RWPE2 (cell line): ENCODE data around the gene ZBTB20.
A peak's percentile ranks its signal among the peaks of the same experiment; 100 is the strongest.

Experiments
- ATAC-seq: fragments of 200-7000 bp; cut with Tn5 transposase; 3 replicates; pipeline ENCODE4 v1.9.1; 2021; ENCODE audit warnings: low read depth
- DNase-seq: peaks from one replicate; pipeline ENCODE4 v3.0.0-alpha.2; 2020; ENCODE audit warnings: low spot score
- H3K27ac ChIP-seq: fragments of 450-650 bp; 2 replicates; pipeline ENCODE4 v1.5.1; 2017; ENCODE audit warnings: mild to moderate bottlenecking; ENCODE audit not compliant: poor library complexity, severe bottlenecking
- H3K27me3 ChIP-seq: fragments of 250-450 bp; sonication (Bioruptor Pico); 2 replicates; pipeline ENCODE4 v1.5.1; 2021; ENCODE audit warnings: mild to moderate bottlenecking, moderate library complexity; ENCODE audit not compliant: insufficient read depth, poor library complexity, severe bottlenecking
- H3K36me3 ChIP-seq: fragments of 250-450 bp; sonication (Bioruptor Pico); 2 replicates; pipeline ENCODE4 v1.5.1; 2020; ENCODE audit warnings: low read depth, mild to moderate bottlenecking, moderate library complexity
- H3K4me1 ChIP-seq: fragments of 250-450 bp; sonication (Bioruptor Pico); 2 replicates; pipeline ENCODE4 v1.5.1; 2021; ENCODE audit warnings: mild to moderate bottlenecking, moderate library complexity; ENCODE audit not compliant: insufficient read depth, poor library complexity, severe bottlenecking
- H3K4me3 ChIP-seq: fragments of 250-450 bp; sonication (Bioruptor Pico); 2 replicates; pipeline ENCODE4 v1.5.1; 2021; ENCODE audit warnings: mild to moderate bottlenecking, moderate library complexity; ENCODE audit not compliant: severe bottlenecking
- H3K9me3 ChIP-seq: fragments of 250-450 bp; sonication (Bioruptor Pico); 2 replicates; pipeline ENCODE4 v1.5.1; 2021; ENCODE audit warnings: mild to moderate bottlenecking, moderate library complexity; ENCODE audit not compliant: severe bottlenecking
- CTCF ChIP-seq: fragments of 450-650 bp; IDR thresholded peaks from one replicate; pipeline ENCODE4 v1.5.1; 2017; ENCODE audit warnings: mild to moderate bottlenecking, moderate library complexity; ENCODE audit not compliant: poor library complexity, severe bottlenecking

ZBTB20 gene

GRCh38 chr3:114556657-114557213 lies 590.4 kb downstream of the ZBTB20 start:
- no peak for ATAC-seq
- H3K9me3 ChIP-seq: no peaks in the 10 kb centered on the region
- no peak overlapping the region for H3K4me3 ChIP-seq
- H3K27me3 ChIP-seq: no peaks in the 10 kb centered on the region
- no peak overlapping the region for H3K27ac ChIP-seq
- peaks cover 12% of the 10 kb centered on the region for H3K4me1 ChIP-seq
- DNase-seq: no peak
- H3K36me3 ChIP-seq: no peaks in the 10 kb centered on the region
- no peak for TF ChIP-seq CTCF

GRCh38 chr3:114554731-114555130 lies 592.4 kb downstream of the ZBTB20 start:
- DNase-seq: no peak
- peaks cover 12% of the 10 kb centered on the region for H3K4me1 ChIP-seq
- no peaks in the 10 kb centered on the region for H3K36me3 ChIP-seq
- no peak overlapping the region for H3K4me3 ChIP-seq
- ATAC-seq: no peak
- H3K27me3 ChIP-seq: no peaks in the 10 kb centered on the region
- no peak overlapping the region for H3K27ac ChIP-seq
- H3K9me3 ChIP-seq: no peaks in the 10 kb centered on the region
- TF ChIP-seq CTCF: no peak

GRCh38 chr3:114553949-114554593 lies 593.0 kb downstream of the ZBTB20 start:
- Histone ChIP-seq H3K9me3 (no peaks in the 10 kb centered on the region), H3K4me3 (no peak overlapping the region), H3K4me1 (peaks cover 12% of the 10 kb centered on the region), H3K27me3 (no peaks in the 10 kb centered on the region), H3K36me3 (no peaks in the 10 kb centered on the region), H3K27ac (no peak overlapping the region)
- no peak for DNase-seq
- TF ChIP-seq CTCF: no peak
- ATAC-seq: no peak

GRCh38 chr3:114552527-114552812 lies 594.6 kb downstream of the ZBTB20 start:
- H3K27ac ChIP-seq: peak overlapping the region; percentile 50
- no peak overlapping the region for H3K4me3 ChIP-seq
- H3K9me3 ChIP-seq: no peaks in the 10 kb centered on the region
- no peak for DNase-seq
- TF ChIP-seq CTCF: no peak
- H3K4me1 ChIP-seq: peaks cover 7% of the 10 kb centered on the region
- no peak for ATAC-seq
- no peaks in the 10 kb centered on the region for H3K36me3 ChIP-seq
- H3K27me3 ChIP-seq: no peaks in the 10 kb centered on the region

- Histone ChIP-seq H3K9me3 (no peaks in the 10 kb centered on the region), H3K27ac (peak overlapping the region; percentile 50), H3K27me3 (no peaks in the 10 kb centered on the region), H3K36me3 (no peaks in the 10 kb centered on the region), H3K4me1 (peaks cover 7% of the 10 kb centered on the region), H3K4me3 (no peak overlapping the region)
- no peak for TF ChIP-seq CTCF
- peak; percentile 97 for ATAC-seq
- peak; percentile 65 for DNase-seq
Measured at GRCh38 chr3:114551770-114552526, 595.1 kb downstream of the ZBTB20 start.
